Measurements from ENCODE around the gene XRRA1. TPM values are rescaled to one million over a fixed set of nuclear protein-coding genes. Genes with fewer than 3 reads are reported as not detected.

Gene XRRA1
- total RNA-seq, 2 donors from 2014 or later = 5.3 to 13.8 TPM

Other genes with a start within 250 kb of the XRRA1 start
- gene CHRDL2, start 217.7 kb downstream of the XRRA1 start, total RNA-seq = 10 to 100 TPM in 1 of 2 donors, 1 to 10 TPM in 1; 6.1 to 25.4 TPM
- gene RNF169, start 200.2 kb downstream of the XRRA1 start, total RNA-seq = 10 to 100 TPM; 10.3 to 11.6 TPM
- gene SPCS2, start 175 bp upstream of the XRRA1 start, total RNA-seq = 100 to 1,000 TPM; 124 to 141 TPM
- 1 to 10 TPM; 4.8 to 6.6 TPM for gene NEU3, start 39.8 kb upstream of the XRRA1 start, total RNA-seq
- gene OR2AT4, start 147.8 kb upstream of the XRRA1 start, total RNA-seq = not detected
- 10 to 100 TPM; 49.0 to 55.8 TPM for gene SLCO2B1, start 202.0 kb upstream of the XRRA1 start, total RNA-seq

All from left cardiac atrium (tissue), 2 donors.